HK-2 (cell line): ENCODE results near the gene TVP23A.
"Not testable (repeated sequence)": the region's sequence is repeated elsewhere in the genome, so short reads cannot be mapped to it uniquely, and the experiment has no call there.

Experiments used
- DNase-seq: peaks from one replicate; pipeline ENCODE4 v3.0.0-alpha.2; 2018; ENCODE audit not compliant: unreplicated experiment

The TVP23A gene

DNA sequence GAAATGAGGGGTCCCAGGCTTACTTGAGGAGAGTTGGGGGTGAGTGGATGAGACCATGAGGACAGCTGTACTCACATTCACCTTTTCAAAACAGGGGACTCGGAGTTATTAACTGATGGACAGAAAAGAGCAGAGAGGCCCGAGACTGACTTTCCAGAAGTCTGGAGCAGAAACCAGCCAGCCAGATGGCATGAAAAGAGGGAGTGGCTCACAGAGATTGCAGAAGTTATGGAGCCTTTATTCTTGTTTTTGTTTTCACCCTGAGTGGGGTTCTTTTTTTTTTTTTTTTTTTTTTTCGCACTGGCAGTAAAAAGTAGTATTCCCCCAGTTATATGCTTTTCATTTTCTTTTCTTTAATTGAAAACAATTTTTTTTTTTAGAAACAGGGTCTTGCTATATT, 18.9 kb downstream of the TVP23A start:
- DNase-seq: no peak

DNA sequence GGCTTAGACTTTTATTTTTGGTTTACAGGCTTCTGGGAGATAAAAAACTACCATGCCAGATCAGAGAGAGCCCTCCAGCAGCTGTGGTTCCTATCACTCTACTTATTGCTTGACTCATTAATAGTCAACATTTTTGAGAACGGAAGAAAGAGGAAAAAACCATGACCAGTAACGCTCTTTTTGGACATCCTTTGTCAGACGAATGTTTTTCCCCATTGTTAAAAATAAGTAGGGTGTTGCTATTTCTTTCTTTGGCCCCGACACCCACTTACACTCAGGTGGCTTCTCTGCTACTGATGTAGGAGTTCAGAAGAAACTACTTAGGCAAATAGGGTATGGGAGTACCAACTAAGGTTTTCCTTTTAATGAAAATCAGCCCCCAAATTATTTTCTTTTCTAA, 27.5 kb downstream of the TVP23A start:
- DNase-seq: no peak

DNA sequence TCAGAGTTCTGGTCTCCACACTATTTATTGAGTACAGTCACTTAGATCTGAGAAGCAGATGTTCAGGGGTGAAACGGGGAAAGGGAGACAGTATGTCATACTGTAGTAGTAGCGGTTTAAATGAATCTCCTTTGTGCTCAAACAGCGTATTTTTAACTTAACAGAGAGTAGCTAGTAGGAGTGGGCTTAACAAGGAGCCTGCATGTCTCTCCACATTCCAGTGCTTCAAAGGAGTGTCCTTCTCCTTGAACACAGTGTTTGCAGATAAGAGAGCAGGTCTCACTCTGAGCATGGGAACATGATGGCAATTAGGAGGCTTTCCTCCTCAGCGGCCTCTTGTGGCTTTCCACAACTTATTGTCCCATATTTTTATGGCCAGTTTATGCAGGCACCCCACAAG, 30.0 kb downstream of the TVP23A start:
- not testable (repeated sequence) for DNase-seq

DNA sequence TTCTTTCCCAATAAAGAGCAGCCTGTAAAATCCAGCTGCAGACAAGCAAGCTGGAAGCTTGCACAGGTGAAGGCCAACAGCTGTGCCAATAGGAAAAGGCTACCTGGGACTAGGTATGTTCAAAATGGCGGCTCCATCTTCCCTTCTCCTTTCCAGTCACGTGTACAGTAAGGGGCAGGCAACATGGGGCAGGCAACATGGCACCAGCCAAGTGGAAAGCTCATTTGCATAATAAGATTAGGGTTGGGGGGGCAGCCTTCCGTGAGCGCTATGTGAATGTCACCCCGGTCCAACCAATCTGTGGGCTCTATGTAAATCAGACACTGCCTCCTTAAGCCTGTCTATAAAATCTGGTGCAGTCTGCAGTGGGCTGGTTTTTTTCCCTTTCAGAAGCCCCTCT, 31.3 kb downstream of the TVP23A start:
- DNase-seq: no peak

DNA sequence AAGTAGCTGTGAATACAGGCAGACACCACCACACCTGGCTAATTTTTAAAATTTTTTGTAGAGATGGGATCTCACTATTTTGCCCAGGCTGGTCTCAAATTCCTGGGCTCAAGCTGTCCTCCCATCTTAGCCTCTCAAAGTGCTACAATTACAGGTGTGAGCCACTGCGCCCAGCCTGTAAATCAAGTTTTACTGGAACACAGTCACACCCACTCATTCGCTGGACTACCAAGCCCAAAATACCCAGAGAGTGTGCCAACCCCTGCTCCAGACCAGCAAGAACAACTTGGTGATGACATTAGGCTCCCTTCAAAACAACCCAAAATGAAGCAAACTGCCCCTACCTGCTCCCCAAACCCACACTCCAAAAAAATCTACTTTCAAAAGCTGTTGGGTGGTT, 36.0 kb downstream of the TVP23A start:
- no peak for DNase-seq

DNA sequence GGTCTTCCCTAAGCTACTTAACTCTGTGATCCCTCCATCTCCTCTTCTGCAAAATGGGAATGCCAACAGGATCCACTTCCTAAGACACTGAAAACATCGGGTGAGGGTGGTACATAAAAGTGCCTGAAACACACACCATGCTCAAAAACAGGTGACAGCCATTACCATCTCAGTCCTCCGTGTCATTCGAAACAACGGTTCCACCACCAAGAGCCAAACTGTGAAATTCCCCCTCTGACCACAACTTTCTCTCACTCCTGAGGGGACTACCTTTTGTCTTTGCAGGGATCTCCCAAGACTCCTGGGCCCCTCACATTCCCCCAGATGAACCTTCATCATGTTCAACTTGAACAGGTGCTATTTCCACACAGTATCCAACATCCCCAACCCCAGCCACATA, 38.0 kb downstream of the TVP23A start:
- DNase-seq: no peak

DNA sequence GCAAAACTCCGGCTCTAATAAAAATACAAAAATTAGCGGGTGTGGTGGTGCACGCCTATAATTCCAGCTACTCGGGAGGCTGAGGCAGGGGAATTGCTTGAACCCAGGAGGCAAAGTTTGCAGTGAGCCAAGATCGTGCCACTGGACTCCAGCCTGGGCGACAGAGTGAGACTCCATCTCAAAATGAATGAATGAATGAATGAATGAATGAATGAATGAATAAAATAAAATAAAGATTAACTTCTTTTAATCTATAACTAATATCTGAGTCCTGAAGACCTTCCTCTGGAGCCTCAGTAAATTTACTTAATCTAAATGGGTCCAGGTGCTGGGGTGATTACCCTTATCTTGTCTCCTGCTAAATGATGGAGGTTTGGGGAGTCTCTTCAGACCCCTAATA, 38.7 kb downstream of the TVP23A start:
- DNase-seq: not testable (repeated sequence)

DNA sequence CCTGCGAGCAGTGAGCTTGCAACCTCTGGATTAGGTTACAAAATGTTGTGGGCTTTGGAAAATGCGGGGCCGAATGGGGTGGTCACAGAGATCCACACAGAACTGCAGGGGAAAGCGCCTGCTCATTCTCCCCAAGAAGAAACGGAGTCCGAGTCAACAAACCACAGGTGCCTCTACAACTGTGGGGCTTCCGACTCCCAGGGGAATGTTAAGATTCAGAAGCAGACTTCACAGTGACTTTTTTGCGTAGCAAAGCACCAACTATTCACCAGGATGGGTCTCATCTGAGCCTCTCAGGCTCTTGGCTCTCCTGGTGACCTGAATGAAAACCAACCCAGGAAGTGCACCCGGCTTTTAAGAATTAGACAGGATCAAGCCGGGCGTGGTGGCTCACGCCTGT, 41.2 kb downstream of the TVP23A start:
- no peak for DNase-seq

DNA sequence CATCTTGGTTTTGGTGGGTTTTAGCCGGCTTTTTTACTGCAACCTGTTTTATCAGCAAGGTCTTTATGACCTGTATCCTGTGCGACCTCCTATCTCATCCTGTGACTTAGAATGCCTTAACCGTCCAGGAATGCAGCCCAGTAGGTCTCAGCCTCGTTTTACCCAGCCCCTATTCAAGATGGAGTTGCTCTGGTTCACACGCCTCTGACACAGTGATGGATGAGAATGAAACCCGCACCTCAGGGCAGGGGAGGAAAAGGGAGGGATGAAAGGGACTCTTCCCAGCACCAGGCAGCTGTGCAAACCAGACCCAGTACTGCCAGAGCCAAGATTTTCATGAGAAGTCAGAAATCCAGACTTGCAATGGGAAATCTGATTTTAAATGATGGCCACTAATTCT, 41.7 kb downstream of the TVP23A start:
- DNase-seq: not testable (repeated sequence)

DNA sequence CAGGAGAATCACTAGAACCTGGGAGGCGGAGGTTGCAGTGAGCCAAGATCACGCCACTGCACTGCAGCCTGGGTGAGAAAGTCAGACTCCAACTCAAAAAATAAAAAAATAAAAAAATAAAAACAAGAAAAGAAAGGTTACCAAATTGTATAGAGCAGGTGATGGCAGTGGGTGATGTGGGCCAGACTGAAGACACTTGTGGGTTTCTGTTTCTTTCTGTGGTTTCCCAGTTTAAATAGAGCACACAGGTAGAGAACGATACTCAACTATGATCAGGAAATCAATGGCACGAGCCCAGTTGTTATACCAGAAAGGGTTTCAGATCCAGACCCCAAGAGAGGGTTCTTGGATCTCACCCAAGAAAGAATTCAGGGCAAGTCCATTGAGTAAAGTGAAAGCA, 42.3 kb downstream of the TVP23A start:
- no peak for DNase-seq

DNA sequence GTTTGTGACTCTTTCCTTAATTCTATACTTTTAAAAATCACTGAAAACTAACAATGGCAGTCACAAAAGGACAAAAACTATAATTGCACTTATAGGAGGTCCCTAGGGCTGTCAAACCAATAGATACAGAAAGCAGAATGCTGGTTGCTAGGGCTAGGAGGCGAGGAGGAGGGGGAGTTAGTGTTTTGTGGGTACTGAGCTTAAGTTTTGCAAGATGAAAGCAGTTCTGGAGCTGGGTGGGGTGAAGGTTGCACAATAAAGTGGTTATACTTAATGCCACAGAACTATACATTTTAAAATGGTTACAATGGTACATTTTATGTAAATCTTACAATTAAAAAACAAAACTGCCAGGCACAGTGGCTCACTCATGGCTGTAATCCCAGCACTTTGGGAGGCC, 47.7 kb downstream of the TVP23A start:
- no peak for DNase-seq

DNA sequence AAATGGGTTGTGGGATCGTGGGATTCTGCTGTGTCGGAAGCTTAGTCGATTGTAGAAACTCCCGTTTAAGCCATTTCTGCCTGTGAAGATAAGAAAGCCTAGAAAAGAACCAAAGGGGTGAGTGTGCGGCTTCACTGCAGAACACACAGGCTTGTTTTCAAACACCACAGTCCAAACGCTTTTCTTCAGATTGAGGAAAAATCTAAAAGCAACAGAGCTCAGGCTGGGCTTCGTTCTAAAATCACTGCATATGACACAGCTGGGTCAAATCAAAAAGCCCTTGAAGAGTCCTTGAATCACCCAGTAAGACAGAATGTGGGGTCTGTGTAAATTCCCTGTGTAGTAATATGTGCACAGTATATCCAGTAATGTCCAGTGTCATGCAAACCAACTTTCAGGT, 49.2 kb downstream of the TVP23A start:
- DNase-seq: no peak

DNA sequence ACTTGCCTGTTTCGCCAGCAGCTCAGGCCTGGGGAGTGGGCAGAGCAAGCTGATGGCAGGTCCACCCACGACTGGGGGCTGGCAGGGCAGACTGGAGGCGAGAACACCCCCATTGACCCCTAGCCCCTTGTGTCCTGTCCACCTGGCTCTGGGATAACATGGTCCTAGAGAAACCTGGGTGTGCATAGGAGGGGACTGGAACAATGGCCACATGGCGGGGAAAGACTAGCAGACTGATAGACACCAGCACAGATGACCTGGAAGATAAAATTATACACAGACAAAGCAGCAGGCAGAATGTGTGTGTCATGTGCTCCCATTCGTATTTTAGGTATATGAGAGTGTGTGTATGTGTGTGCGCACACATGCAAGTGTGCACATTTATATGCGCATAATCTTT, 51.5 kb downstream of the TVP23A start:
- DNase-seq: no peak

DNA sequence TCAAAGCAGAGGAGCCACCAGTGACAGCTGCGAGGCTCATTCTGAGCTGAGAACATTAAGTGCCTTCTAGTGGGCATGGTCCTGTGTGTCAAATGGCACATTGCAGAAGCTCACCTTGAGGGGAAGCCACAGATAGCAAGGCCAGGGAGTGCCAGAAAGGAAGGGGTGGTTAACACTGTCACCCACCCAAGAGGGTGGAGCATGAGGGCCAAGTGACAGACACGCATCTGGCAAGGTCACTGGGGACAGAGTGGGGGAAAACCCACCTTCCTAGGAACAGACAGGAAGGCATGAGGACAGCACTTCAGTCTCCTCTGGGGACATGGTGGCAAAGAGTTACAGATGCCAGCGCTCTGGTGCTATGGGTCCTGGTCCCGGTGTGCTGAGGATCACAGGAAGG, 52.8 kb downstream of the TVP23A start:
- no peak for DNase-seq

DNA sequence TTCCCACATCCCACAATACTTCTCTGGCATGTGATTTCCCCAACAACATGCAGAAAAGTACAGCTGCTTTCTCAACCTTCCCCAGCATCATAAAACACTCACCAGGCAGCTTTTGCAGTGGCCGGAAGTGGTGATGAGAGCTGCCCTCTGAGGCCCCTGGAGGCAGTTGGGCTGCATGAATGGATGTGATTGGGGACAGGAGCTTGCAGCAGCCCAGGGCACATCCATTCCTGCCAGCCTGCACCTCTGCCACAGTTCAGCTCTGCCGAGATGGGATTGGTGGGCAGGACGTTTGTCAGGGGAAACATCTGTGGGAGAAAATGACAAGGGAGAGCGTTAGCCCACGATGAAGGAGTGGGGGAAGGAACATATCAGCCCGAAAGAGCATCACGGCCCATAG, 55.1 kb downstream of the TVP23A start:
- DNase-seq: no peak

DNA sequence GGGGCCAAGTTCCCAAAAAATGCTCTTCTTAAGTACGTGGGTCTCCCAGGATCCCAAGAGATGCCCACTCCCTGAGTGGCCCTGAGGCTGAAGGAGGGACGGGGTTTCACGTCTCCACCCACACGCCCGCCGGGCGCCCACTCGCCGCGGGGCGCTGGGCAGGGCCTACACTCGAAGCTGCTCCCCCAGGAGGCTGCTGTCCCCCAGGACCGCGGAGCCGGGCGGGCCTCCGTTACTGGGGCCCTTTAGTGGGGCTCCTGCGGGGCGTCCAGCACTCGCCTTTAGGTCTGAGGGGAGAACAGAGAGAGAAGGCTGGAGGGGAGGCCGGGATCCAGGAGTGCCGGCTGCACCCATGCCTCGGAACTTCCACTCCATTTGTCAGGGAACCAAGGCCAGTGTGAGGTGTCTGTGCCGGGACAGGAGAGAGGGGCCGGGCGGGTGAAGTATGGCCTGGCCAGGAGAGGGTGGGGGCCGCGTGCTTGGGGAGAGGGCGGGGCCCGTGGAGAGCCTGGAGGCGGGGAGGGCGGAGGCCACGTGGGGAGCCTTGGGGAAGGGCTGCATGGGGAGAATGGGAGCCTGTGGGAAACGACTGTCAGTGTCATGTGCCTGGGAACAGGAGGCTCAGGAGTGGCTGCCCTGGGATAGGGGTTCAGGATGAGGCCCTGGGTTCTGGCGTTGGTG, 56.1 kb downstream of the TVP23A start:
- no peak for DNase-seq

DNA sequence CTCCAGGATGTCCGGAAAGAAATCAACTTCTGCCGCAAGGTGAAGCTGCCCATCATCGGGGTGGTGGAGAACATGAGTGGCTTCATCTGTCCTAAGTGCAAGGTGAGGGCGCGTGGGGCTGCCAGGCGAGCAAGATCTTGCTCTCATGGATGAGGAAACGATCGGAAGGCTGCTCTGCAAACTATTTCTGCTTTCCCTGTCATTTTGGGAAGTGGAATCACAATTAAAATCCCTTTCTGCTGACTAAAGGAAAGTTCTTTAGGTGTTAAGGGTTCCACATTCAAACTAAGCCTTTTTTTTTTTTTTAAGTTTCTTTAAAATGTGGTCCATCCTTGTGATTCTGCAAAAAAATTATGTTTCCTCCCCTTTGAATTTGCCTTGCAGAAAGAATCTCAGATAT, 57.2 kb downstream of the TVP23A start:
- no peak for DNase-seq

DNA sequence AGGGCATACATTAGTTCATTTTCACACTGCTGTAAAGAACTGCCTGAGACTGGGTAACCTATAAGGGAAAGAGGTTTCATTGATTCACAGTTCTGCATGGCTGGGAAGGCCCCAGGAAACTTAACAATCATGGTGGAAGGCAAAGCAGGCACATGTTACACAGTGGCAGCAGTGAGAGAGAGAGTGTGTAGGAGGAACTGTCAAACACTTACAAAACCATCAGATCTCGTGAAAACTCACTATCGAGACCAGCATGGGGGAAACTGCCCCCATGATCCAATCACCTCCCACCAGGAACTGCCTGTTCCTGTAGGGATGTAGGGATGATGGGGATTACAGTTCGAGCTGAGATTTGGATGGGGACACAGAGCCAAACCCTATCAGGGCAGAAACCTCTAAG, 57.7 kb downstream of the TVP23A start:
- DNase-seq: no peak

DNA sequence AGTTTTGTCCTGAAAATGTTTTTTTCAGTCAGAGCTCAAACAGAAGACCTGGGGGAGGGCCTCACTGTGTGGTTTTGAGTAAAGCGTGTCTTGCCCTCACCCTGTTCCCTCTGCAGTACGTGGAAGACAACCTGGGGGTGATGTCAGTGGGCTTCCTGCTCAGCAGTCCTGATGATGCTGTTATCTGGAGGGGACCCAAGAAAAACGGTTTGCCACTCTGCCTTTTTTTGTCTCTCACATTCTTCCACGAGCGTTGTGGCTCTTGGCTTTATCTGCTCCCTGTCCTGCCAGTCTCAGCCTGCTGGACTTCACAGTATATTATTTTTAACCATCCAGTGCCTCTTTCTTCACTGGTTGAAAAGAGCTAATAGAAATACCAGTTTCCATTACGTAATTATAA, 62.0 kb downstream of the TVP23A start:
- DNase-seq: no peak

DNA sequence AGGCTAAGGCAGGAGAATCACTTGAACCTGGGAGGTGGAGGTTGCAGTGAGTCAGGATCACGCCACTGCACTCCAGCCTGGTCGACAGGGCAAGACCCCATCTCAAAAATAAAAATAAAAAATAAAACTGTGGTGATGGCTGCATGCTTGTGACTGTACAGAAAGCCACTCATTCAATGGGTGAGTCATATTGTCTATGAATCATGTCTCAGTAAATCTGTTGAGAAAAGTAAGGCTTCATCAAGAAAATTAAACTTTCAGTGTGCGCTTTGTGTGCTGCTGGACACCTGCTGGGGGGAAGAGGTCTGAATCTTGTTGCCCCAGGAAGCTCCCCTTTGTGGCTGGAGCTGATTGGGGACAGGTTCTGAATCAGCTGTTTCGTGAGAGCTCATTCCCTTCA, 63.7 kb downstream of the TVP23A start:
- no peak for DNase-seq

DNA sequence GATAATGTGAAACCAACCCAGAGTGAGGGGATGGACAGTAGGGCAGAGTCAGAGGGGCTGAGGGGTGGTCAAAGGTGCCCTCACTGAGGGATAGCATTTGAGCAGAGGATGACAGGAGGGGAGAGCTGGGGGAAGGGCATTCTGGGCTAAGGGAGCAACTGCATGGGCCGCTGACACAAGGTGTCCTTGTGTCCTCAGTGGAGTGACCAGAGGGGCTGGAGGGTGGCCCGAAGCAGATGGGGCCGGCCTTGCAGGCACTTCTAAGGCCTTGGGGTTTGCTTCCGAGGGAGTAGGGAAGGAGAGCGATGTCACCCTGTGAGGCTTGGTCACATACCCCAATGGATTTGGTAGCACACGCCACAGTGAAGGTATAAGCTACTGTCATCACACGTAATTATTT, 64.9 kb downstream of the TVP23A start:
- DNase-seq: no peak

DNA sequence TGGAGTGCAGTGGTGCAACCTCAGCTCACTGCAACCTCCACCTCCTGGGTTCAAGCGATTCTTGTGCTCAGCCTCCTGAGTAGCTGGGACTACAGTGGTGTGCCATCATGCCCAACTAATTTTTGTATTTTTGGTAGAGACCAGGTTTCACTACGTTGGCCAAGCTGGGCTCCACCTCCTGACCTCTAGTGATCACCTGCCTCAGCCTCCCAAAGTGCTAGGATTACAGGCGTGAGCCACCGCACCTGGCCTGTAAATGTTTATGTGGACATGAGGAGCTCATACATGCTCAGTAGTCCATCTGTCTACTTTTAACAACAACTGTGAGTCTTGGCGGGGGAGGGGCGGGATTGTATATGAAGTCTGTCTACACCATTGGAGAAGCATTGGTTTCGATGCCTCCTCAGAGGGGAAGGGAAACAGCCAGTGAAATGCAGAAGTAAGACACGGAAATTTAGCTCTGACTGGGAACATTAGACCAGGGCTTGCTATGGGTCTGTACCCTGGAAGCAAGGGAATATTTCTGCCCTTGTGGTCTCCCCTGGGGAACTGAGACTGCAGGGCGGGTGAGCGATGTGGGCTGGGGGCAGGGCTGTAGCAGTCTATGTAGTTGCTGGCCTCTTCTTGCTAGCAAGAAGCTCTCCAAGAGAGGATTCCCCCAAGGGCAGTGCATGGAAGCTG, 65.6 kb downstream of the TVP23A start:
- DNase-seq: no peak

DNA sequence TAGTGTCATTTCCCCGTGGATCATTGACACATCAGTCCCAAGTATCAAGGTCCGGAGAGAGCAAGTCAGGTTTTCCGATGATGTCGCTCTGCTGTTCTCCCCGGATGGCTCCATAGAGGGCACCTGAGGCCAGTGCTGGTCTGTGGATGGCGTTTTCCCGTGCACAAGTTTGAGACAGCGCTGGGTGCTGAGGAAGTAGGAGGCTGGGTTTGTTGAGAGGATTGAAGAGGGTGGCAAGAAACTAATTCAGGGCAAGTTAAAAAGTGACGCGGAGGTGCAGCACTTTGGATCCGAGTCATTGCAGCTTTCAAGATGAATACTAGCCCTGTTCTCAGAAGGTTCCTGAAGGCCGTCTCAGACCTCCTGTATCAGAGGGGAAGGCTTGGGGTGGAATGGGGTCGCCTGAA, 67.3 kb downstream of the TVP23A start:
- DNase-seq: no peak

DNA sequence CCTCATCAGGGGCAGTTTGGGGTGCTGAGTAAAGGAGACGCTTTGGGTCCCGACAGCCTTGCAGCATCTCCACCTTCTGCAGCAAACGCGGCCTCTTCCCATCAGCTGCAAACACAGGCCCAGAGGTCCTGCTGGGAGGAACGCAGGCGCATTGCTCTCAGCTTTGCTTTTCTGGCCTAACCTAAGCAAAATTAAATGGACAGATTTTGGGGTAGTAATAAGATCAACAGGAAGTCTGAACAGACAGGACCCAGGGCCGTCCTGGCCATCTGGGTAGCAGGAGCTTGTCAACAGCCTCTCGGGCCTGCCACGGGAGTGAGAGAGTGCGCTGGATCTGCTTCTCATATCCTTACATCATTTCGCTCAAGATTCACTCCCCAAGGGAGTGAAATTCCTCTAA, 67.8 kb downstream of the TVP23A start:
- DNase-seq: no peak
